Measurements from ENCODE around the gene SLC9A6. TPM values are rescaled to one million over a fixed set of nuclear protein-coding genes. Genes with fewer than 3 reads are reported as not detected.

Gene SLC9A6
- polyA plus RNA-seq, 3 donors = 5.8 to 15.7 (median 14.2) TPM

GRCh38 chrX:136061286-136061685 lies 76.1 kb downstream of the SLC9A6 start:
- no peak overlapping the region for H3K4me3 ChIP-seq (replicated peaks in 1 of 3; ENCODE audit: low read depth in 2 of 3, low read length in 3 of 3)
- H3K36me3 ChIP-seq (replicated peaks in 1 of 2; ENCODE audit: control insufficient read depth in 1 of 2, insufficient read depth in 2 of 2, low read length in 2 of 2) = no peaks in the 10 kb centered on the region
- Mint-ChIP-seq H3K27me3 (ENCODE audit: low read depth in 3 of 3) (peaks cover 0 to 3% (median 0%) of the 10 kb centered on the region in 3 donors), H3K4me1 (peaks cover 22% of the 10 kb centered on the region), H3K36me3 (no peaks in the 10 kb centered on the region), H3K27ac (no peak overlapping the region), H3K4me3 (no peak overlapping the region), H3K9me3 (no peaks in the 10 kb centered on the region)
- WGBS (ENCODE audit: insufficient coverage) = 96% methylated on average over 5 of the region's 8 CpGs
- H3K27me3 ChIP-seq (ENCODE audit: control insufficient read depth in 2 of 2, insufficient read depth in 2 of 2, low read length in 2 of 2) = no peaks in the 10 kb centered on the region
- H3K27ac ChIP-seq (ENCODE audit: low read depth in 1 of 2, low read length in 2 of 2) = no peak overlapping the region
- no peaks in the 10 kb centered on the region for H3K9me3 ChIP-seq (replicated peaks in 1 of 2; ENCODE audit: control insufficient read depth in 1 of 2, insufficient read depth in 1 of 2, low read length in 2 of 2)
- DNase-seq = no peak
- no peak overlapping the region for H3K9ac ChIP-seq (ENCODE audit: insufficient read depth, low read length, poor library complexity, severe bottlenecking)
- intact Hi-C loops (cut with micrococcal nuclease) = no loop called here
- no peaks in the 10 kb centered on the region for H4K20me1 ChIP-seq (ENCODE audit: insufficient read depth, low read length)
- no peak overlapping the region for H3K4me2 ChIP-seq (replicated peaks; ENCODE audit: extremely low read depth, low read length, poor library complexity, severe bottlenecking)
- H3K79me2 ChIP-seq (ENCODE audit: insufficient read depth, low read length) = no peaks in the 10 kb centered on the region
- no peak overlapping the region for H2AFZ ChIP-seq (ENCODE audit: insufficient read depth, low read depth, low read length, poor library complexity, severe bottlenecking)
- TF ChIP-seq CTCF (IDR thresholded peaks at IDR 0.05) = no peak
- H3K4me1 ChIP-seq (ENCODE audit: control insufficient read depth in 1 of 2, insufficient read depth in 2 of 2, low read length in 2 of 2) = peaks cover 19 to 20% of the 10 kb centered on the region in 2 donors

GRCh38 chrX:136061696-136062095 lies 76.5 kb downstream of the SLC9A6 start:
- Histone ChIP-seq H3K4me3 (replicated peaks in 1 of 3; ENCODE audit: low read depth in 2 of 3, low read length in 3 of 3) (no peak overlapping the region), H4K20me1 (ENCODE audit: insufficient read depth, low read length) (no peaks in the 10 kb centered on the region), H3K9me3 (replicated peaks in 1 of 2; ENCODE audit: control insufficient read depth in 1 of 2, insufficient read depth in 1 of 2, low read length in 2 of 2) (no peaks in the 10 kb centered on the region), H2AFZ (ENCODE audit: insufficient read depth, low read depth, low read length, poor library complexity, severe bottlenecking) (no peak overlapping the region), H3K9ac (ENCODE audit: insufficient read depth, low read length, poor library complexity, severe bottlenecking) (no peak overlapping the region), H3K36me3 (replicated peaks in 1 of 2; ENCODE audit: control insufficient read depth in 1 of 2, insufficient read depth in 2 of 2, low read length in 2 of 2) (no peaks in the 10 kb centered on the region), H3K4me1 (ENCODE audit: control insufficient read depth in 1 of 2, insufficient read depth in 2 of 2, low read length in 2 of 2) (peaks cover 19 to 20% of the 10 kb centered on the region in 2 donors), H3K79me2 (ENCODE audit: insufficient read depth, low read length) (no peaks in the 10 kb centered on the region), H3K4me2 (replicated peaks; ENCODE audit: extremely low read depth, low read length, poor library complexity, severe bottlenecking) (no peak overlapping the region), H3K27ac (ENCODE audit: low read depth in 1 of 2, low read length in 2 of 2) (no peak overlapping the region), H3K27me3 (ENCODE audit: control insufficient read depth in 2 of 2, insufficient read depth in 2 of 2, low read length in 2 of 2) (no peaks in the 10 kb centered on the region)
- Mint-ChIP-seq H3K9me3 (no peaks in the 10 kb centered on the region), H3K4me3 (no peak overlapping the region), H3K4me1 (peaks cover 22% of the 10 kb centered on the region), H3K27ac (no peak overlapping the region), H3K36me3 (no peaks in the 10 kb centered on the region), H3K27me3 (ENCODE audit: low read depth in 3 of 3) (peaks cover 0 to 3% (median 0%) of the 10 kb centered on the region in 3 donors)
- DNase-seq = no peak
- WGBS (ENCODE audit: insufficient coverage) = no CpG with 5 or more reads among the region's 5 CpGs
- intact Hi-C loops (cut with micrococcal nuclease) = no loop called here
- TF ChIP-seq CTCF (IDR thresholded peaks at IDR 0.05) = no peak

All from CD14-positive monocyte (primary cell).